ENCODE data around the gene PAX6. TPM values are rescaled to one million over a fixed set of nuclear protein-coding genes. Genes with fewer than 3 reads are reported as not detected.

Gene PAX6
- total and polyA plus RNA-seq, 7 donors: 0.34 to 0.46 TPM; not detected in 5

- no peak for DNase-seq
- Histone ChIP-seq H3K27ac (no peak overlapping the region), H3K9me3 (no peaks in the 10 kb centered on the region), H3K4me1 (peaks cover 0 to 32% (median 27%) of the 10 kb centered on the region in 4 donors), H3K27me3 (peaks cover 87 to 100% (median 100%) of the 10 kb centered on the region in 3 donors), H3K4me3 (no peak overlapping the region), H3K36me3 (no peaks in the 10 kb centered on the region)
- intact Hi-C loops (cut with DNase I): no loop called here
- 27 to 36% methylated on average over 14 of the region's 14 CpGs for WGBS, 2 donors
- TF ChIP-seq CTCF (IDR thresholded peaks at IDR 0.05): no peak
- TF ChIP-seq POLR2AphosphoS5 (IDR thresholded peaks at IDR 0.05): no peak
- TF ChIP-seq EP300 (IDR thresholded peaks at IDR 0.05): no peak
- TF ChIP-seq POLR2A (IDR thresholded peaks at IDR 0.05): no peak
These were observed 12.0 kb upstream of the PAX6 start for GRCh38 chr11:31822927-31823643.

- TF ChIP-seq EP300 (IDR thresholded peaks at IDR 0.05): no peak
- no peak for TF ChIP-seq POLR2A (IDR thresholded peaks at IDR 0.05)
- TF ChIP-seq CTCF (IDR thresholded peaks at IDR 0.05): no peak
- TF ChIP-seq POLR2AphosphoS5 (IDR thresholded peaks at IDR 0.05): no peak
- peaks cover 0 to 34% (median 30%) of the 10 kb centered on the region in 4 donors for H3K4me1 ChIP-seq
- WGBS, 2 donors: 30 to 38% methylated on average over 17 of the region's 17 CpGs
These were observed 11.2 kb upstream of the PAX6 start for GRCh38 chr11:31822175-31822926.

GRCh38 chr11:31821766-31822165, 10.6 kb upstream of the PAX6 start:
- Histone ChIP-seq H3K27ac (no peak overlapping the region), H3K4me1 (peaks cover 0 to 34% (median 30%) of the 10 kb centered on the region in 4 donors), H3K4me3 (no peak overlapping the region), H3K27me3 (peaks cover 93 to 100% (median 100%) of the 10 kb centered on the region in 3 donors), H3K9me3 (no peaks in the 10 kb centered on the region), H3K36me3 (no peaks in the 10 kb centered on the region)
- TF ChIP-seq EP300 (IDR thresholded peaks at IDR 0.05) (no peak), POLR2AphosphoS5 (IDR thresholded peaks at IDR 0.05) (no peak), POLR2A (IDR thresholded peaks at IDR 0.05) (no peak), CTCF (IDR thresholded peaks at IDR 0.05) (no peak)
- 13 to 27% methylated on average over 8 of the region's 8 CpGs for WGBS, 2 donors
- intact Hi-C loops (cut with DNase I): no loop called here
- no peak for DNase-seq

More at GRCh38 chr11:31822175-31822926, 11.2 kb upstream of the PAX6 start:
- H3K27me3 ChIP-seq: peaks cover 93 to 100% (median 100%) of the 10 kb centered on the region in 3 donors
- no peaks in the 10 kb centered on the region for H3K36me3 ChIP-seq
- H3K27ac ChIP-seq: no peak overlapping the region
- intact Hi-C loops (cut with DNase I): no loop called here
- no peak for DNase-seq
- no peak overlapping the region for H3K4me3 ChIP-seq
- no peaks in the 10 kb centered on the region for H3K9me3 ChIP-seq

GRCh38 chr11:31821235-31821764, 10.2 kb upstream of the PAX6 start:
- H3K4me1 ChIP-seq: peaks cover 0 to 37% (median 33%) of the 10 kb centered on the region in 4 donors
- 5 to 8% methylated on average over 5 of the region's 5 CpGs for WGBS, 2 donors

More at GRCh38 chr11:31821235-31821764, 10.2 kb upstream of the PAX6 start:
- no peaks in the 10 kb centered on the region for H3K36me3 ChIP-seq
- H3K9me3 ChIP-seq: no peaks in the 10 kb centered on the region
- peaks cover 93 to 100% (median 100%) of the 10 kb centered on the region in 3 donors for H3K27me3 ChIP-seq
- H3K4me3 ChIP-seq: no peak overlapping the region
- no peak overlapping the region for H3K27ac ChIP-seq
- no peak for DNase-seq
- intact Hi-C loops (cut with DNase I): no loop called here
- TF ChIP-seq EP300 (IDR thresholded peaks at IDR 0.05): no peak
- no peak for TF ChIP-seq POLR2AphosphoS5 (IDR thresholded peaks at IDR 0.05)
- TF ChIP-seq POLR2A (IDR thresholded peaks at IDR 0.05): no peak
- no peak for TF ChIP-seq CTCF (IDR thresholded peaks at IDR 0.05)

All from sigmoid colon (tissue), 7 donors.